GM23338 (cell line): ENCODE results near the gene ABCA4. TPM values are rescaled to one million over a fixed set of nuclear protein-coding genes. Genes with fewer than 3 reads are reported as not detected.

Source experiments
- ATAC-seq: fragments of 200-7000 bp; cut with Tn5 transposase; 3 replicates; pipeline ENCODE4 v1.9.1; 2020
- DNase-seq: peaks from one replicate; pipeline ENCODE4 v3.0.0-alpha.2; 2015; ENCODE audit warnings: low spot score
- H2AFZ ChIP-seq: fragments of 200-600 bp; sonication (generic); 2 replicates; pipeline ENCODE4 v1.8.0; 2016; ENCODE audit warnings: antibody characterized with exemption, mild to moderate bottlenecking, moderate library complexity
- H3F3A ChIP-seq: fragments of 200-600 bp; sonication (generic); replicated peaks from 2 replicates; pipeline ENCODE4 v1.8.0; 2017; ENCODE audit warnings: antibody characterized with exemption, mixed run types, low read depth
- H3K27ac ChIP-seq: fragments of 200-600 bp; sonication (generic); 2 replicates; pipeline ENCODE4 v1.6.1; 2016; ENCODE audit warnings: low read depth
- H3K27me3 ChIP-seq: fragments of 200-600 bp; sonication (generic); 2 replicates; pipeline ENCODE4 v1.8.0; 2016; ENCODE audit warnings: mild to moderate bottlenecking, mixed run types, moderate library complexity; ENCODE audit not compliant: insufficient read depth
- H3K36me3 ChIP-seq: fragments of 200-600 bp; sonication (generic); 2 replicates; pipeline ENCODE4 v1.8.0; 2016; ENCODE audit warnings: mild to moderate bottlenecking; ENCODE audit not compliant: insufficient read depth
- H3K4me1 ChIP-seq: fragments of 200-600 bp; sonication (generic); 2 replicates; pipeline ENCODE4 v1.8.0; 2016; ENCODE audit warnings: mild to moderate bottlenecking, moderate library complexity; ENCODE audit not compliant: insufficient read depth
- H3K4me2 ChIP-seq: fragments of 200-600 bp; sonication (generic); 2 replicates; pipeline ENCODE4 v1.7.1; 2017; ENCODE audit warnings: mixed run types
- H3K4me3 ChIP-seq: fragments of 200-600 bp; sonication (generic); 2 replicates; pipeline ENCODE4 v1.6.1; 2016; ENCODE audit warnings: mixed run types
- H3K79me2 ChIP-seq: fragments of 200-600 bp; sonication (generic); replicated peaks from 2 replicates; pipeline ENCODE4 v1.8.0; 2017; ENCODE audit warnings: mild to moderate bottlenecking; ENCODE audit not compliant: insufficient read depth
- H3K9me2 ChIP-seq: fragments of 200-600 bp; sonication (generic); 2 replicates; pipeline ENCODE4 v1.8.0; 2017; ENCODE audit not compliant: insufficient read depth
- H4K20me1 ChIP-seq: fragments of 200-600 bp; sonication (generic); replicated peaks from 2 replicates; pipeline ENCODE4 v1.8.0; 2017; ENCODE audit warnings: mild to moderate bottlenecking; ENCODE audit not compliant: insufficient read depth
- H3K27ac Mint-ChIP-seq: 2 replicates; pipeline ENCODE4 v1.8.0; 2020; ENCODE audit warnings: inconsistent platforms, mild to moderate bottlenecking, moderate library complexity, mixed read lengths
- H3K27me3 Mint-ChIP-seq: 3 replicates; pipeline ENCODE4 v1.8.0; 2022; ENCODE audit warnings: low read depth, mild to moderate bottlenecking, moderate library complexity, mixed read lengths, inconsistent platforms; ENCODE audit not compliant: insufficient read depth, poor library complexity
- H3K36me3 Mint-ChIP-seq: 3 replicates; pipeline ENCODE4 v1.8.0; 2021; ENCODE audit warnings: low read depth, mild to moderate bottlenecking, inconsistent platforms, moderate library complexity, mixed read lengths
- H3K4me1 Mint-ChIP-seq: 3 replicates; pipeline ENCODE4 v1.8.0; 2020; ENCODE audit warnings: mild to moderate bottlenecking, inconsistent platforms, mixed read lengths
- H3K4me3 Mint-ChIP-seq: 3 replicates; pipeline ENCODE4 v1.8.0; 2021; ENCODE audit warnings: moderate library complexity, mild to moderate bottlenecking, inconsistent platforms, mixed read lengths
- H3K9me3 Mint-ChIP-seq: 3 replicates; pipeline ENCODE4 v1.8.0; 2020; ENCODE audit warnings: moderate library complexity, mild to moderate bottlenecking, inconsistent platforms, mixed read lengths
- EZH2 ChIP-seq: fragments of 200-600 bp; sonication (generic); IDR thresholded peaks from one replicate; pipeline ENCODE4 v1.8.0; 2017; ENCODE audit warnings: antibody characterized with exemption, mild to moderate bottlenecking, low read depth; ENCODE audit not compliant: unreplicated experiment
- JUNB ChIP-seq: IDR thresholded peaks from one replicate; pipeline ENCODE4 v1.6.1; 2016; ENCODE audit warnings: antibody characterized with exemption; ENCODE audit not compliant: unreplicated experiment
- NANOG ChIP-seq: IDR thresholded peaks from 2 replicates; pipeline ENCODE4 v1.6.1; 2016; ENCODE audit warnings: antibody characterized with exemption, borderline replicate concordance
- POLR2AphosphoS5 ChIP-seq: IDR thresholded peaks from 2 replicates; pipeline ENCODE4 v1.6.1; 2016; ENCODE audit warnings: antibody characterized with exemption, low read depth
- STAT1 ChIP-seq: IDR thresholded peaks from one replicate; pipeline ENCODE4 v1.6.1; 2016; ENCODE audit warnings: antibody characterized with exemption; ENCODE audit not compliant: unreplicated experiment
- ZNF114 ChIP-seq: fragments of 250-450 bp; sonication (Bioruptor Pico); IDR thresholded peaks from 2 replicates; pipeline ENCODE4 v1.5.0; 2020; ENCODE audit warnings: mild to moderate bottlenecking, moderate library complexity
- ZNF462 ChIP-seq: fragments of 250-450 bp; sonication (Bioruptor Pico); IDR thresholded peaks from 2 replicates; pipeline ENCODE4 v1.5.0; 2020; ENCODE audit warnings: mild to moderate bottlenecking, moderate library complexity
- polyA plus RNA-seq: library from polyadenylated mRNA; unstranded; fragments of >200 nt; fragmentation: Nextera tagmentation; extraction: Ambion mirVana; gene quantifications from 2 replicates; pipeline ENCODE4 v1.2.1, GENCODE V29; 2016
- total RNA-seq: library from RNA; depleted of rRNA; stranded (reverse); fragments of >200 nt; shearing (Covaris generic); gene quantifications from 2 replicates; pipeline ENCODE4 v1.2.3, GENCODE V29; 2014
- TF ChIP-seq, protein P1 (sequence below), 2 experiments: fragments of 200-600 bp in 1 of 2; sonication (generic) in 1 of 2; conservative IDR thresholded peaks; 2 replicates each; pipeline versions ENCODE4 v1.5.1 to v1.6.1; 2016 to 2017; ENCODE audit warnings: antibody characterized with exemption in 2 of 2, low read depth in 2 of 2, mild to moderate bottlenecking in 2 of 2, moderate library complexity in 1 of 2

ABCA4 gene
- total and polyA plus RNA-seq, 2 experiments from 2014 or later: not detected

DNA sequence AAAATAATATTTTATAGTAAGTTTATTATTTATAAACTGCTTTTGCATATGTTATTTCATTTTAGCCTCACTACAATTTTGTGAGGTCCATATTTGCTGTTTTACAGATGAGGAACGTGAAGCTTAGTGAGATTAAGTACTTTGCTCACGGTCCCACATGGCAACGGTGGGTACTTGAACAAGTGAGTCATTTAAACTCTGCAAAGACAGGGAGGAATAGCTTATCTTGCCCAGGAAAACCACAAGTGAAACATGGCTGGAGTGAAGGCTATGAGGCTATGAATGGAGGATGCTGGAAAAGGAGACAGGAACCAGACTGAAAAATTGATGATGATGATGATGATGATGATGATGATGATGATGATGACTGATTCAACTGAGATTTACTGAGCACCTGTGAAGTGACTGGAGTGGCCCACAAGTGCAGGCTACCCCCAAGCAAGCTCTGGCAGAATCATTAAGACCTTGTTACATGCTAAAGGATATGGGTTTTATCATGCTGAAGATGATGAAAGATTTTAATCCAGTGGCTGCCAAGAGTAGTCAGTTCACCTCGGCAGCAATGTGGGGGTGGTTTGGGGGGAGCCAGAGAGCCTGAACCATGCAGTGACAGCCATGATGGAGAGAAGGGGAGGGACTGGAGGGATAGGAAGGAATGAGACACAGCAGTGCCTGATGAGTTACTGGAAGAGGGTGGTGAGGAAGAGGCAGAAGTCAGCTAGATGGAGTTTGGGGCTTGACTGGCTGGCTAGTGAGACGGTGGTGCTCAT lies 1.4 kb upstream of the ABCA4 start (continued):
- no peak for TF ChIP-seq NANOG
- no peak for TF ChIP-seq JUNB

GRCh38 chr1:94121411-94121821 lies 468 bp upstream of the ABCA4 start:
- no peaks in the 10 kb centered on the region for H3K27me3 ChIP-seq
- H3K9me2 ChIP-seq: no peaks in the 10 kb centered on the region
- H3K36me3 ChIP-seq: no peaks in the 10 kb centered on the region
- H3K36me3 Mint-ChIP-seq: no peaks in the 10 kb centered on the region
- no peak overlapping the region for H3K4me2 ChIP-seq
- peak overlapping the region; percentile 43; the same call in 1 of the 2 replicates for H2AFZ ChIP-seq
- DNase-seq (no peak), ATAC-seq (no peak)
- no peak overlapping the region for H3K4me3 Mint-ChIP-seq
- no peaks in the 10 kb centered on the region for H3K79me2 ChIP-seq
- H3K4me3 ChIP-seq: no peak overlapping the region
- no peaks in the 10 kb centered on the region for H3K9me3 Mint-ChIP-seq
- H3K4me1 ChIP-seq: peaks cover 18% of the 10 kb centered on the region
- 0 out of 2 replicates have a peak overlapping the region, but pooled peaks have one; percentile 3 for H3K27ac Mint-ChIP-seq
- no peak overlapping the region for H3K27ac ChIP-seq
- H4K20me1 ChIP-seq: no peaks in the 10 kb centered on the region
- H3K4me1 Mint-ChIP-seq: peaks cover 54% of the 10 kb centered on the region
- peaks cover 10% of the 10 kb centered on the region for H3K27me3 Mint-ChIP-seq
- no peaks in the 10 kb centered on the region for H3F3A ChIP-seq
- TF ChIP-seq NANOG (no peak), STAT1 (no peak), POLR2AphosphoS5 (no peak), ZNF462 (CRISPR knock-in tag) (no peak), EZH2 (no peak), ZNF114 (CRISPR knock-in tag) (no peak)
- TF ChIP-seq, protein P1, sequence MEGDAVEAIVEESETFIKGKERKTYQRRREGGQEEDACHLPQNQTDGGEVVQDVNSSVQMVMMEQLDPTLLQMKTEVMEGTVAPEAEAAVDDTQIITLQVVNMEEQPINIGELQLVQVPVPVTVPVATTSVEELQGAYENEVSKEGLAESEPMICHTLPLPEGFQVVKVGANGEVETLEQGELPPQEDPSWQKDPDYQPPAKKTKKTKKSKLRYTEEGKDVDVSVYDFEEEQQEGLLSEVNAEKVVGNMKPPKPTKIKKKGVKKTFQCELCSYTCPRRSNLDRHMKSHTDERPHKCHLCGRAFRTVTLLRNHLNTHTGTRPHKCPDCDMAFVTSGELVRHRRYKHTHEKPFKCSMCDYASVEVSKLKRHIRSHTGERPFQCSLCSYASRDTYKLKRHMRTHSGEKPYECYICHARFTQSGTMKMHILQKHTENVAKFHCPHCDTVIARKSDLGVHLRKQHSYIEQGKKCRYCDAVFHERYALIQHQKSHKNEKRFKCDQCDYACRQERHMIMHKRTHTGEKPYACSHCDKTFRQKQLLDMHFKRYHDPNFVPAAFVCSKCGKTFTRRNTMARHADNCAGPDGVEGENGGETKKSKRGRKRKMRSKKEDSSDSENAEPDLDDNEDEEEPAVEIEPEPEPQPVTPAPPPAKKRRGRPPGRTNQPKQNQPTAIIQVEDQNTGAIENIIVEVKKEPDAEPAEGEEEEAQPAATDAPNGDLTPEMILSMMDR (conservative IDR thresholded peaks at IDR 0.05; ENCODE audit: low read depth in 2 of 2): no peak
